ENCODE measurements around the gene PCNX2.
"Not testable (repeated sequence)": the region's sequence is repeated elsewhere in the genome, so short reads cannot be mapped to it uniquely, and the experiment has no call there.

GRCh38 chr1:233129031-233129430 is 166.5 kb downstream of the PCNX2 start:
- not testable (repeated sequence) for TF ChIP-seq CTCF (IDR thresholded peaks at IDR 0.05); EZH2 (IDR thresholded peaks at IDR 0.05; ENCODE audit: borderline replicate concordance, insufficient read depth, low read depth, low read length, poor library complexity, severe bottlenecking)

All from B cell (primary cell).